ENCODE results near the gene STARD9.

DNA sequence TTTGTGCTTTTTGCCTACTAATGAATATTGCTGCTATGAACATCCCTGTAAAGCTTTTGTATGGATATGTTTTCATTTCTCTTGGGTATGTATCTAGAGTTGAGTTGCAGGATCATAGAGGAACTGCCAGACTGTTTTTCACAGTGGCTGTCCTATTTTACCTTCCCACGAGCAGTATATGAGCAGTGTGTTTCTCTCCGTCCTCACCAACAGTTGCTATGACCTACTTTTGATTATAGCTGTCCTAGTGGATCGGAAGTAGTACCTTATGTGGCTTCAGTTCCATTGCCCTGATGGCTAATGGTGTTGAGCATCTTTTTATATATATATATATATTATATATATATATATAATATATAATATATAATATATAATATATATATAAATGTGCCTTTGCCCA is 136.3 kb downstream of the STARD9 start:
- TF ChIP-seq, protein P1, sequence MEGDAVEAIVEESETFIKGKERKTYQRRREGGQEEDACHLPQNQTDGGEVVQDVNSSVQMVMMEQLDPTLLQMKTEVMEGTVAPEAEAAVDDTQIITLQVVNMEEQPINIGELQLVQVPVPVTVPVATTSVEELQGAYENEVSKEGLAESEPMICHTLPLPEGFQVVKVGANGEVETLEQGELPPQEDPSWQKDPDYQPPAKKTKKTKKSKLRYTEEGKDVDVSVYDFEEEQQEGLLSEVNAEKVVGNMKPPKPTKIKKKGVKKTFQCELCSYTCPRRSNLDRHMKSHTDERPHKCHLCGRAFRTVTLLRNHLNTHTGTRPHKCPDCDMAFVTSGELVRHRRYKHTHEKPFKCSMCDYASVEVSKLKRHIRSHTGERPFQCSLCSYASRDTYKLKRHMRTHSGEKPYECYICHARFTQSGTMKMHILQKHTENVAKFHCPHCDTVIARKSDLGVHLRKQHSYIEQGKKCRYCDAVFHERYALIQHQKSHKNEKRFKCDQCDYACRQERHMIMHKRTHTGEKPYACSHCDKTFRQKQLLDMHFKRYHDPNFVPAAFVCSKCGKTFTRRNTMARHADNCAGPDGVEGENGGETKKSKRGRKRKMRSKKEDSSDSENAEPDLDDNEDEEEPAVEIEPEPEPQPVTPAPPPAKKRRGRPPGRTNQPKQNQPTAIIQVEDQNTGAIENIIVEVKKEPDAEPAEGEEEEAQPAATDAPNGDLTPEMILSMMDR (IDR thresholded peaks at IDR 0.05; ENCODE audit: insufficient read depth, low read depth, low read length) = no peak
- no peak for TF ChIP-seq EZH2 (IDR thresholded peaks at IDR 0.05; ENCODE audit: insufficient read depth, low read length)
